ENCODE data around the gene IDH1.
"Not testable (repeated sequence)": the region's sequence is repeated elsewhere in the genome, so short reads cannot be mapped to it uniquely, and the experiment has no call there.

The IDH1 gene

GRCh38 chr2:208235860-208236259 lies 19.0 kb downstream of the IDH1 start:
- DNase-seq (ENCODE audit: low read depth), result no peak
- no peak for TF ChIP-seq CTCF (IDR thresholded peaks at IDR 0.05; ENCODE audit: low read length, missing control alignments)
- H3K4me3 ChIP-seq (replicated peaks; ENCODE audit: low read depth, low read length), result no peak overlapping the region

GRCh38 chr2:208234786-208235185 lies 20.1 kb downstream of the IDH1 start:
- TF ChIP-seq CTCF (IDR thresholded peaks at IDR 0.05; ENCODE audit: low read length, missing control alignments), result no peak
- no peak for DNase-seq (ENCODE audit: low read depth)
- no peak overlapping the region for H3K4me3 ChIP-seq (replicated peaks; ENCODE audit: low read depth, low read length)

- no peak overlapping the region for H3K4me3 ChIP-seq (replicated peaks; ENCODE audit: low read depth, low read length)
- no peak for TF ChIP-seq CTCF (IDR thresholded peaks at IDR 0.05; ENCODE audit: low read length, missing control alignments)
- DNase-seq (ENCODE audit: low read depth), result no peak
Measured at GRCh38 chr2:208228476-208228875, 26.4 kb downstream of the IDH1 start.

- DNase-seq (ENCODE audit: low read depth), result no peak
- TF ChIP-seq CTCF (IDR thresholded peaks at IDR 0.05; ENCODE audit: low read length, missing control alignments), result no peak
- no peak overlapping the region for H3K4me3 ChIP-seq (replicated peaks; ENCODE audit: low read depth, low read length)
Measured at GRCh38 chr2:208227581-208228232, 27.2 kb downstream of the IDH1 start.

GRCh38 chr2:208224802-208225201 lies 30.1 kb downstream of the IDH1 start:
- no peak for DNase-seq (ENCODE audit: low read depth)
- no peak overlapping the region for H3K4me3 ChIP-seq (replicated peaks; ENCODE audit: low read depth, low read length)
- no peak for TF ChIP-seq CTCF (IDR thresholded peaks at IDR 0.05; ENCODE audit: low read length, missing control alignments)

- no peak for TF ChIP-seq CTCF (IDR thresholded peaks at IDR 0.05; ENCODE audit: low read length, missing control alignments)
- DNase-seq (ENCODE audit: low read depth), result peak; percentile 12
- no peak overlapping the region for H3K4me3 ChIP-seq (replicated peaks; ENCODE audit: low read depth, low read length)
Measured at GRCh38 chr2:208222351-208222750, 32.5 kb downstream of the IDH1 start.

GRCh38 chr2:208221873-208222272 lies 33.0 kb downstream of the IDH1 start:
- not testable (repeated sequence) for DNase-seq (ENCODE audit: low read depth); H3K4me3 ChIP-seq (replicated peaks; ENCODE audit: low read depth, low read length)

Measured in fibroblast of pulmonary artery (primary cell).